Posterior vena cava (tissue), 2 donors: ENCODE data around the gene ABCD4. TPM values are rescaled to one million over a fixed set of nuclear protein-coding genes. Genes with fewer than 3 reads are reported as not detected.
"Not testable (repeated sequence)": the region's sequence is repeated elsewhere in the genome, so short reads cannot be mapped to it uniquely, and the experiment has no call there.

Experiments
- DNase-seq: peaks from one replicate; pipeline ENCODE4 v3.0.0-alpha.2; 2020; ENCODE audit warnings: low spot score
- intact Hi-C, 2 donors: fragments of 100-400 bp; cut with DNase I; formaldehyde crosslinking; loops; one replicate each; pipeline versions ENCODE4 v1.14.1 to v1.14.2; 2022 to 2023
- total RNA-seq, 2 donors: library from RNA; stranded (reverse); fragmentation: NEBNext Ultra II Directional; extraction: Animal tissue kit (Norgen Biotek cat#: 25700); gene quantifications; one replicate each; pipeline ENCODE4 v1.2.1, GENCODE V29; 2021
- donor health status: DM: yes; HTN: yes; CAD: no.
- donor health status: DM: yes; HTN: yes; CAD: no.

Gene ABCD4
- total RNA-seq, 2 donors from 2014 or later: 29.4 to 35.6 TPM

GRCh38 chr14:74309125-74310022, 6.6 kb upstream of the ABCD4 start:
- intact Hi-C loops: no loop called here
- DNase-seq: no peak

DNA sequence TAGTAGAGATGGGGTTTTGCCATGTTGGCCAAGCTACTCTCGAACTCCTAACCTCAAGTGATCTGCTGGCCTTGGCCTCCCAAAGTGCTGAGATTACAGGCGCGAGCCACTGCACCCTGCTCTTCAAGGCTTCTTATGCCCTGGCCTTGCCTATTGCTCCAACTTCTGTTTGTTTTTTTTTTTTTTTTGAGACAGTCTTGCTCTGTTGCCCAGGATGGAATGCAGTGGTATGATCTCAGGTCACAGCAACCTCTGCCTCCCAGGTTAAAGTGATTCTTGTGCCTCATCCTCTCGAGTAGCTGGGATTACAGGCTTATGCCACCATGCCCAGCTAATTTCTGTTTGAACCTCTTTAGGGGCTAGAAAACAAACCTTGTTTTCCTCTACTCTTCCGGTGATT, 6.0 kb upstream of the ABCD4 start:
- DNase-seq: no peak
- intact Hi-C loops: no loop called here

DNA sequence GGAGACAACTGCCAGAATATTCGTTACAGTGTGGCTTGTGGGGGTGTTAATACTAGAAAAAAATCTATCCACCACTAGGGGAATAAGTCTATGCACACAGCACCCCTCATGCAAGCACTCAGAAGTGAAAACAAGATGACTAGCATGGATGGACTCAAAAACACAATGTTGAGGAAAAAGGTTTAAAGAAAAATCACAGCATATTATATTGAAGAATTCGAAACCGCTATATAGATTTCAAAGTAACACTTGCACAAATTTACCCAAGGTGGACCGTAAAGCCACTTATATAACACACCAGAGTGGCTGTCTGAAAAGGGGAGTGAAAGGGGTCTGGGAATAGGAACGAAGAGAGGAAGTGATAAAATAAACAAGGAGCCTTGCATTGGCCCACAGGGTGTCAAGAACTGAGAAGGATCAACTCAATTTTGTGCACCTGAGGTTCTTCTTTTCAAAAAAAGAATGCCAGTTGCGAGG, 544 bp downstream of the ABCD4 start:
- intact Hi-C loops: no loop called here
- DNase-seq: no peak

DNA sequence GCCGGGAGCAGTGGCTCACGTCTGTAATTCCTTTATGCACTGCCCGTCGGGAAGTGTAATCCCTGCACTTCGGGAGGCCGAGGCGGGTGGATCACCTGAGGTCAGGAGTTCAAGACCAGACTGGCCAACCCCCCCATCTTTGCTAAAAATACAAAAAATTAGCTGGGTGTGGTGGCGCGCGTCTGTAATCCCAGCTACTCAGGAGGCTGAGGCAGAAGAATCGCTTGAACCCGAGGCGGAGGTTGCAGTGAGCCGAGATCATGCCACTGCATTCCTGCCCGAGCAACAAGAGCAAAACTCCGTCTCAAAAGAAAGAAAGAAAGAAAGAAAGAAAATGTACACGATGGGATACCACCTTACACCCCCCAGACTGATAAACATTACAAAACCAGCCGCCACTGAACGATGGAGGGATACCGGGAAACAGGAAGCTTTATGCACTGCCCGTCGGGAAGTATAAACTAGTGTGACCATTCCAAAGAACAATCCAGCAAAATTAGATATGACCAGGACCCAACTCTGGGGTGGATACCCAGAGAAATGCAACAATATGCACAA, 1.1 kb downstream of the ABCD4 start:
- no peak for DNase-seq
- intact Hi-C loops: no loop called here

- DNase-seq: no peak
- intact Hi-C loops: no loop called here
These were observed 3.6 kb downstream of the ABCD4 start for GRCh38 chr14:74299061-74299545.

DNA sequence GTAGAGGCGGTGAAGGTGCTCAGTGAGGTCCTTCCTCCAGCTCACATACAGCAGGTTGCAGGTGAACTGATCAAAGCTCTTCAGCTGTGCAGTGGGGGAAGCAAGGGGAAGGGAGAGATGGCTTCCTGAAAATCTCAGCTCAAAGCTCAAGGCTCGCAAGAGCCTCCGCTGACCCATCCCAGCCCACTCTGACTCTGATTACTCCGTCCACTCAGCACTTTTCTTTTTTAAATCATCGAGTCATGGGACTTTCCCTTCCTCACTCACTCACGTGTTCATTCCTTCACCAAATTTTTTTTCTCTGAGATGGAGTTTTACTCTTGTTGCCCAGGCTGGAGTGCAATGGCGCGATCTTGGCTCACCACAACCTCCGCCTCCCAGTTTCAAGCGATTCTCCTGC, 4.7 kb downstream of the ABCD4 start:
- no peak for DNase-seq
- intact Hi-C loops: no loop called here

GRCh38 chr14:74296037-74296467, 6.7 kb downstream of the ABCD4 start:
- intact Hi-C loops: no loop called here
- DNase-seq: no peak

- intact Hi-C loops: no loop called here
- no peak for DNase-seq
These were observed 9.1 kb downstream of the ABCD4 start for GRCh38 chr14:74293606-74294005.

DNA sequence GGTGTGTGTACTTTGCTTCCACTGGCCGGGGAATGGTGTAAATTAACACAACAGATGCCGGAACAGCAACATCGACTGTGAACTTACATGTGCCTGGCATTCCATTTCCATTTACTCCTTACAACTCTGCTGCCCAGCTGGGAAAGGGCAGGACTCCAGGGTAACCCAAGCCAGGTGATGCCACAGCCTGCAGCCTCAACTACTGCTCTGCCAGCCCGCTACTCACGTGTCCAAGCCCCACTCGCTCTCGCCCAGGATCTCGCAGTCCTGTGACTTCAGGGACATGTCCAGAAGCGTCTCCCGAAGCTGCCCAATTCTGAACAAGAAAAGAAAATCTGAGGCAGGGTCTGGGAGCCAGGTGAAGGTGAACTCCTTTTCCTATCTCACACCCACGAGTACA, 10.7 kb downstream of the ABCD4 start:
- DNase-seq: no peak
- intact Hi-C loops: no loop called here

- intact Hi-C loops: no loop called here
- no peak for DNase-seq
These were observed 12.3 kb downstream of the ABCD4 start for GRCh38 chr14:74290415-74290814.

- intact Hi-C loops: no loop called here
- DNase-seq: no peak
These were observed 12.9 kb downstream of the ABCD4 start for GRCh38 chr14:74289801-74290200.

GRCh38 chr14:74286736-74287135, 16.0 kb downstream of the ABCD4 start:
- intact Hi-C loops: no loop called here
- no peak for DNase-seq

DNA sequence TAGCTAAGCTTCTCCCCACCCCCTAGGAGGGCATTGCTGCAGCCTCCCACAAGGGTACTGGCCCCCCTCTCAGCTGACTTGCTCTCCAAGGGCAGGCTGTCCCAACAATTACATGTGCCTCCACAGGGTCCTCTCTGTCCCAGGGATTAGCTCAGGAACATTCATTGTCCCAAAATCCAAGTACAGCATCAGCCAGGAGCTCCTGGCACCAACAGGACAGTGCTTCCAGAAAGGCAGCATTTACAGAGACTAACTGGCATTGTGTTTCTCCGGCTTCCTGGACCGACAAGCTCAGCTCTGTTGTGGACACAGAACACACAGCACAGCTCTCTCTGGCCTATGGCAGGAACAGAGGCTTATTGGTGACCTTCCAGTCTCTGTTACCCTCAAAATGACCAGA, 21.7 kb downstream of the ABCD4 start:
- intact Hi-C loops: no loop called here
- no peak for DNase-seq

GRCh38 chr14:74278080-74278479, 24.7 kb downstream of the ABCD4 start:
- intact Hi-C loops: no loop called here
- DNase-seq: no peak

DNA sequence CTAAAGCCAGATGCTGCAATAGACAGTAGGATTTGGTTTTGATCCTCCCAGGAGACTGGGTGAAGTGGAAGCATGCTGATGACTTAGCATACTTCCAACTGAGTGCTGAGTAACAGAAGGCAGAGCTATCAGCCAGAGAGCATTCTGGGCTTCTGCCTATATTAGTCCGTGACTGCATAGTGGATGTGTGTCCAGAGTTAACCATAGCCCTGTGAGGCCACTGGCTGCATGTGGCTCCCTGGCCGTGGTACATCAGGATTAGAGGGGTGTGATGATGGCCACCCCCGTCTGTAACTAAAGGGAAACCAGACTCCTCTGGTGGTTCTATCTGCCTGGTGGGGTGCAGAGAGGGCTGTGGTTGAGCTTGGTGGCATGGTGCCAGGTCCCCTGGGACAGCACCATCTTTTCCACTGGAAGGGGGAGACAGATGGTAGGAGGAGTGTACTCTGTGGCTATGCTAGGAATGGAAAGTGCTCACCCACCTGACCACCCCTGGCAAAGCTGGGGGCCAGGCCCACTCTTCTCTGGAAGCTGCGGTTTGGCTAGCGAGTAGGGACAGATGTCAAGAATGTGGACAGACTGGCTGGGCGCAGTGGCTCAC, 27.4 kb downstream of the ABCD4 start:
- DNase-seq: no peak
- intact Hi-C loops: no loop called here

DNA sequence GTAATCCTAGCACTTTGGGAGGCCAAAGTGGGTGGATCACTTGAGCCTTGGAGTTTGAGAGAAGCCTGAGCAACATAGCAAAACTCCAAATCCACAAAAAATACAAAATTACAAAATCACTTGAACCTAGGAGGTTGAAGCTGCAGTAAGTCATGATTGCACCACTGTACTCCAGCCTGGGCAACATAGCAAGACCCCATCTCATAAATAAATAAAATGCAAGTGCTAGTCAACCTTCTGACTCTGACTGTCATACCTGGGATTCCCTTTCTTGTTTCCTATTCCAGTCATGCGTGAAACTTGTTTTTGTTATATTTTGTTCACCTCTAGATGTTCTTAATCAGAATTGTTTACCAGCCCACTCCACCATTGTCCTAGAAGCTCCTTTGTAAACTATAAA, 31.4 kb downstream of the ABCD4 start:
- DNase-seq: no peak
- intact Hi-C loops: no loop called here

DNA sequence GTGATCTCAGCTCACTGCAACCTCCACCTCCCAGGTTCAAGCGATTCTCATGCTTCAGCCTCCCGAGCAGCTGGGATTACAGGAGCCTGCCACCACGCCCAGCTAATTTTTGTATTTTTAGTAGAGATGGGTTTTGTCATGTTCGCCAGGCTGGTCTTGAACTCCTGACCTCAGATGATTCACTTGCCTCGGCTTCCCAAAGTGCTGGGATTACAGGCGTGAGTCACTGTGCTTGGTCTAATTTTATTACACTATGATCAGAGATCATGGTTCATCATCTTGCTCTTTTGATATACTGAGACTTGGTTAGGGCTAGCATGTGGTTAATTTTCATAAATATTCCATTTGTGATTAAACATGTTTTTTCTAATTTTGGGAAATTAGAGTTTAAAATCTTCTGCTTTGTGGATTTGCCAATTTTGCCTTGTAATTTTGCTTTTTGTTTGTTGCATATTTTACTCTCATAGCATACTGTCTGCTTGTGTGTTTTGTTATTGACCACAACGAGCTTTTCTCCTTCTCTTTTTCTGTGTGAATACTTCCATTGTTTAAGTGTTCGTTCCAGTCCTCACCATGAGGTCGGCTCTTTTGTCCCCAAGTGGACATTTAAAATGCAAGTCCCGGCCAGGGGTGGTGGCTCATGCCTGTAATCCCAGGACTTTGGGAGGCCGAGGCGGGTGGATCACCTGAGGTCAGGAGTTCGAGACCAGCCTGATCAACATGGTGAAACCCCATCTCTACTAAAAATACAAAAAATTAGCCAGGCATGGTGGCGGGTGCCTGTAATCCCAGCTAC, 32.2 kb downstream of the ABCD4 start:
- intact Hi-C loops, DNase-seq: not testable (repeated sequence)

DNA sequence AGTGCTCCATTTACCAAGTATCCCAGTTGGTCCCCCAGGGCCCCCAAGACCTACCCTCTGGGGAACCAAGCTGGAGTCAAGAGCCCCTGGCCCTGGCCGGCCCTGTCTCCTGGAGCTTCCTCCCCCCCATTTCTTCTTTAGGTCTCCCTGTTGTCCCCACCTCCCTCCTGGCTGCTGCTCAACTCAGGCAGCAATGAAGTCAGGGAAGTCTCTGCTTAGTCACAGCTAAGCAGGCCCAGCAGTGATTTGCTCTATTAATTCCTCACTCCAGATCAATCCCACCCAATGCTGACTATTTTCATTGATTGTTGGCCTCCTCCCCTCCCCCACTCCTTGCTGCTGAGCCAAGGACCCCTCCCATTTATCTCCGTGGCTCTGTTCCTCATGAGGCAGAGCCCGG, 35.1 kb downstream of the ABCD4 start:
- DNase-seq: no peak
- intact Hi-C loops: no loop called here

- no peak for DNase-seq
- intact Hi-C loops: no loop called here
These were observed 37.3 kb downstream of the ABCD4 start for GRCh38 chr14:74265301-74265965.
